T-helper 2 cell (primary cell): ENCODE data around the gene LITAFD.
"Not testable (repeated sequence)": the region's sequence is repeated elsewhere in the genome, so short reads cannot be mapped to it uniquely, and the experiment has no call there.

Experiments used
- DNase-seq, 5 experiments: peaks; one replicate each; pipeline versions ENCODE4 v3.0.0 to v3.0.0-alpha.2; 2012 to 2022

LITAFD gene

GRCh38 chr16:8858994-8859912 lies 22.9 kb upstream of the LITAFD start:
- DNase-seq: no peak

- no peak for DNase-seq
Measured at GRCh38 chr16:8859913-8860881, 22.0 kb upstream of the LITAFD start.

DNA sequence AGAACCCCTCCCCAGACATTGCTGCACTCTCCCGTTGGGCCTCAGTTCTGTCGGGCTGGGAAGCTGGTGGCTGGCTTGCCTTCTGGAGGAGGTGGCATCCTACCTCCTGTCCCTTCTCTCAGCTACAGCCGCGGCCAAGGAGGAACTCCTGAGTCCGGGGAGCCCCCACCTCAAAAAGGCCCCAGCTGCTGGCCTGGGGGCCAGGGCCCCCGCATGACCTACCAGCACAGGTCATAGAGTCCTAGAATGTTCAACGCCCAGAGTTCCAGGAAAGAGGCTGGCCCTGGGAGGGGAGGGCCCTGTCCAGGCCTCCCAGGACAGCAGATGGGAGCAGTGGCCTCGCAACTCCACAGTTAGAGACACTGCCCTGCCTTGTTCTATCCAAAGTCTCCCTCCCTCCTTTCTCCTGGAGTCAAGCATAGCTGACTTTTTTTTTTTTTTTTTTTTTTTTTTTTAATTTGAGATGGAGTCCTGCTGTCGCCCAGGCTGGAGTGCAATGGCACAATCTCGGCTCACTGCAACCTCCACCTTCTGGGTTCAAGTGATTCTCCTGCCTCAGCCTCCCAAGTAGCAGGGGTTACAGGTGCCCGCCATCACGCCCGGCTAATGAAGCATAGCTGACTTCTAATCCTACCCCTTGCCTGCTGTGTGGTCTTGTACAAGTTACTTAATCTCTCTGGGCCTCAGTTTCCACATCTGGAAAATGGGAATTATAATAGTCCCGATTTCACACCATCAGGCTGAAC lies 20.4 kb upstream of the LITAFD start:
- DNase-seq: no peak

DNA sequence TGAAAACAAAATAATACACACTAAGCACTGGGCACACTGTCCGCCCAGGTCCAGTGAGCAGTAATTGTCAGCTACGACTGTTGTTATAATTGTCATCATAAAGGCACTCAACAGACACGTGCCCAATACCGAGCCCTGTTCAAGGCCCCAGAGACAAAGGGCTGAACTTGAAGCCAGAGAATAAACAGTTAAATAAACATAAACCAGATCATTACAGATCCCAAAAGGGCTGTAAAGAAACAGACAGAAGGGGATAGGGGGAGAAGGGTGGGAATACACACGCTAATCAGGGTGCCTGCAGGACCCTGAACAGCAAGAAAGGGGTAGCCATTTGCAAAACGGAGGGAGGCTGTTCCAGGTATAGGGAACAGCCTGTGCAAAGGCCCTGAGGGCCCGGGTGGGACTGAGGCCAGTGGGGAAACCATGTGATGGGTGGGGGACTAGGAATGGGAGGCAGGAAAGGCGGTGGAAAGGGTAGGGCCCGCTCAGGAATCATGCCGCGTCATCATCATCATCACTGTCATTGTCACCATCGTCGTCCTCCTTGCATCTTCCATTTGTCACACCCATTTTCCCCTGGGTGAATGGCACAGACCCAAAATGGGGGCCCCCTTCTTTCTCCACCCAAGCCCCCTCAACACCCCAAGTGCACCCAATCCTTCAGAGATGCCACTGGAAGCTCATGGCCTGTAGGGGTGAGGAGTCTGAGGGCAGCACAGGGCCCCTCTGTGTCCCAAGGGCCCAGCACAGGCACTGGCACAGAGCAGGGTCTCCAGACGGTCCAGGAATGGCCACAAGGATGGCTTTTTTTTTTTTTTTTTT lies 19.6 kb upstream of the LITAFD start:
- no peak for DNase-seq

GRCh38 chr16:8863594-8864424 lies 18.3 kb upstream of the LITAFD start:
- DNase-seq: no peak

DNA sequence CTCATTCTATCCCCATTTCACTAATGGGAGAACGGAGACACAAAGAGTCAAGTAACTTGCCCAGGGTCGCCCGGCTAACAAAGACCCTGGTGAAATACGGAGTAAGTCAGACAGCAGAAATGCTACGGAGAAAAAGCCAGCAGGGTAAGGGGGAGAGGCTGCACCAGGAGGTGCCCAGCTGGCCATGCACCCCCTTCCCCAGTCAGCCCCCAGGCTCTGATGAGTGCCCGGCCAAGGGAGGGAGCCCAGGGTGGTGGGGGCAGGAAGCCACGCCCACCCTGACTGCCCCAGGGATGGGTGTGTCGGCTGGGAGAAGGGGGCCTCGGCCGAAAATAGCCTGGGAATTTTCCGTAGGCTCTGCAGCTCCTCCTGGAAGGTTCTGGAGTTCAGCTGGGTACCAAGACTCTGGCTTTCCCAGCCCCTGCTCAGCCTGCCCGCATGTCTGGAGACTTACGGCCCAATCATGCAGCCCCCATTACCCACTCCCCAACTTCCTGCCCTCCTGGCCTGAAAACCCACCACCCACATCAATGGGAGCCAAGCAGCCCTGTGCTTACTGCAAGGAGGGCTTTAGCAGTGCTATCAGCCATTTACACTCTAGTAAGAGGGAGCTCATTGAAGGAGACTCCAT lies 17.6 kb upstream of the LITAFD start:
- DNase-seq: no peak

DNA sequence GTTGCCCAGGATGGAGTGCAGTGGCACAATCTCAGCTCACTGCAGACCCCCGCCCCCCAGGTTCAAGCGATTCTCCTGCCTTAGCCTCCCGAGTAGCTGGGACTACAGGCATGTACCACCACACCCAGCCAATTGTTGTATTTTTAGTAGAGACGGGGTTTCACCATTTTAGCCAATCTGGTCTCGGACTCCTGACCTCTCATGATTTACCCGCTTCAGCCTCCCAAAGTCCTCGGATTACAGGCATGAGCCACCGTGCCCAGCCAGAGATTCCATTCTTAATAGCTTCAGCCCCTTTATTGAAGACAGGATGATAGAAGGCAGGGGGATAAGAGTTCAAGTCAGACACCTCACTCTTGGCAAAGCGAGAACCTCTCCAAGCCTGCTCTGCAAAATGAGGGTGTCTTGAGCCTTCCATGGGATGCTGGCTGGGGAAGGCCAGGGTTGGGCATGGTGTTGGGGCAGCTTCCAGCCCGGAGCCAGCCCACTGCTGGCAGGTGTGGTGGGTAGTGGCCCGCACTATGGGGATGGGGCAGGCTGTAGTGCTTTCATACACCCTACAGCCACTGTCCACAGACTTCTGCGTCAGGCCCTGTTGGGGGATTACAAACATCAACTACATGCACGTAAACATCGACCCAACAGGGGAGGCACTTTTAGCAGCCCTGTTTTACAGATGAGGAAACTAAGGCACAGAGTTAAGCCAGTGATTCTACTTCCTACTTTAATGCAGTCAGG lies 16.8 kb upstream of the LITAFD start:
- no peak for DNase-seq

GRCh38 chr16:8866118-8866883 lies 15.8 kb upstream of the LITAFD start:
- DNase-seq: no peak

- DNase-seq: no peak
Measured at GRCh38 chr16:8866884-8867215, 15.3 kb upstream of the LITAFD start.

- peak in 1 of 5 experiments; percentile 38 for DNase-seq
Measured at GRCh38 chr16:8867216-8867931, 14.8 kb upstream of the LITAFD start.

GRCh38 chr16:8867932-8868415 lies 14.2 kb upstream of the LITAFD start:
- peak in 2 of 5 experiments; percentile 64 to 86 for DNase-seq

DNA sequence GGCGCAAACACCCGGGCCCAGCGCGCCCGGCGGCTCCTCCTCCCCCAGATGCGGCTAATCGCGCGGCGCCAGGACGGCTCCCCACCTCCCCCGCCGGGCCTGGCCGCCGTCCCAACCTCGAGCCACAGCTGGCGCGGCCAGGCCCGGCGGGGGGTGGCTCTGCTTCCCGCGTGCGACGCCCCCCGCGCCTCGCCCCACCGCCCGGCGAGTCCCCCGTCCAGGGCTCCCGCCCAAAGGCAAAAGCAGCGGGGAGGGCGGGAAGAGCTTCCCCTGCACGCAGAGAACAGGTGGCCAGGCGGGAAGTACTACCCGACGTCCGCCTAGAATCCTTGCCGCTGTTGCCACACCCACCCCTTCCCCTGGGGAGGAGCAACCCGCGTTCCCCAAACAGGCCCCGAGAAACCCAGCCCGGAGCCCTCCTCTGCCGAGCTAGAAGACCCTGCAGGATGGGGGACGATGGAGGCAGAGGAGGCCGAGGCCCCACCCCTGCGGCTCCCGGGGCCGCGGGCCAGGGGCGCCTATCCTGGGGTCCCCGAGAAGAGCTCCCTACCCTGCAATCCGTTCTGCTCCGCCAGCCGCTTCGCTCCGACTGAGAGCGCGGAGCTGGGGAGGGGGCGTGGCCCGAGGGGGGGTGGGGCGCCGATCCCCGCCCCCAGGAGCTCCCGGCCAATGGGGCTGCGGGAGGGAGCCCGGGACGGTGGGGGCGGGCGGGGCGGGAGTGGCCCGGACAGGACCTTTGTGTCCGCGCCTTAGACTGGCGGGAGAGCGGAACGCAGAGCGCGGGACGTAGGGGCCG lies 13.5 kb upstream of the LITAFD start, which contains the start of gene CARHSP1:
TSS of gene CARHSP1 (minus strand) at position 591 of the 796 bp plus-strand sequence. CDS start 9,678 bp downstream, outside the sequence.
- peak; percentile 67 to 95 (median 70) for DNase-seq

DNA sequence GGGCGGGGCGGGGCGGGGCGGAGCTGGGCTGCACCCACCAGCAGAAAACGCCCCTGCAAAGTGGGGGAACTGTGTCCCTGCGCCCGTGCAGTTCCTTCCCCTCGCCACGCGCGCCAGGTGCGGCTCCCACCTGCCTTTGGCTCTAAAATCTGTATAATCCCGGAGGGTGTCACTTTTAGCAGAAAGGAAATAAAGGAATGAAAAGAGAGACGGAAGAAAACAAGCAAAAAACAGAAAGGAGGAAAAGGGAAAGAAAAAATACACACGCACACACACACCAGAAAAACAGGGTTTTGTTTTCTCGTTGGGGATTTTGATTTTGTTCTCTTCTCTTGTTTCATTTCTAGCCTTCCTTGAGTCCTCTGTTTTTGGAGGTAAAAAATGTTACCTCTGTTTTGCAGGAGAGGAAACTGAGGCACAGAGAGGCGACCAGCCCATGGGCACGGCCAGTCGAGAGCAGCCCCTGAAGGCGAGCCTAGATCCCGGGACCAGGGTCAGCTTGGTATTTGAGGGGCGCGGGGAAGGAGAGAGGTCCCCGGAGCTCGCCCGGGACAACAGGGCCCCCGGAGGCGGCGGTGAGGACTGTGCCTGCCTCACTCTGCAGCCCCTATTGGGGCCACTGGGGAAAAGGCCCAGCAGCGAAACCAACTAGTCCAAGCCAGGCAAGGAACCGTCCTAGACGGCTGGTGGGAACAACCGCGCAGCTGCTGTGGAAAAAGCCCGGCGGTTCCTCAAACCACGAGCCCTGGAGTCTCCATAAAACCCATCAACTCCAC lies 12.8 kb upstream of the LITAFD start:
- no peak for DNase-seq

GRCh38 chr16:8869988-8870241 lies 12.2 kb upstream of the LITAFD start:
- DNase-seq: not testable (repeated sequence)

DNA sequence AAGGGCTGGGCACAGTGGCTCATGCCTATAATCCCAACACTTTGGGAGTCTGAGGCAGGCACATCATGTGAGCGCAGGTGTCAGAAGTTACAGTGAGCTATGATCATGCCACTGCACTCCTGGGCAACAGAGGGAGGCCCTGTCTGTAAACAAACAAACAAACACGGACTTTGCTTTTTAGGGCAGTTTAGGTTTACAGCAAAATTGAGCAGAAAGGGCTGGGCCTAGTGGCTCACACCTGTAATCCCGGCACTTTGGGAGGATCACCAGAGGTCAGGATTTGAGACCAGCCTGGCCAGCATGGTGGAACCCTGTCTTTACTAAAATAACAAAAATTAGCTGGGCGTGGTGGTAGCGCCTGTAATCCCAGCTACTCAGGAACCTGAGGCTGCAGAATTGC lies 10.1 kb upstream of the LITAFD start:
- DNase-seq: no peak
